Stimulated activated CD4-positive, alpha-beta T cell treated with anti-CD3 and anti-CD28 coated beads, Interleukin-2, amount 100 ng/mL, for 4 hours (primary cell): ENCODE data around the gene SRCAP.
A peak's percentile ranks its signal among the peaks of the same experiment; 100 is the strongest.
"Not testable (repeated sequence)": the region's sequence is repeated elsewhere in the genome, so short reads cannot be mapped to it uniquely, and the experiment has no call there.

Experiments used
- DNase-seq: peaks from one replicate; pipeline ENCODE4 v3.0.0-alpha.2; 2020; ENCODE audit warnings: low read depth

Gene SRCAP

GRCh38 chr16:30699615-30700099, 686 bp downstream of the SRCAP start:
- no peak for DNase-seq

- no peak for DNase-seq
Observed at GRCh38 chr16:30700491-30700890, 1.5 kb downstream of the SRCAP start.

GRCh38 chr16:30700971-30701370, 2.0 kb downstream of the SRCAP start:
- DNase-seq, result no peak

GRCh38 chr16:30703071-30703470, 4.1 kb downstream of the SRCAP start:
- DNase-seq, result not testable (repeated sequence)

- DNase-seq, result no peak
Observed at GRCh38 chr16:30703971-30704370, 5.0 kb downstream of the SRCAP start.

GRCh38 chr16:30706046-30706445, 7.1 kb downstream of the SRCAP start:
- DNase-seq, result no peak

GRCh38 chr16:30710971-30711370, 12.0 kb downstream of the SRCAP start:
- no peak for DNase-seq

GRCh38 chr16:30711712-30712111, 12.7 kb downstream of the SRCAP start:
- no peak for DNase-seq

- peak; percentile 24 for DNase-seq
Observed at GRCh38 chr16:30715750-30716445, 16.9 kb downstream of the SRCAP start.

GRCh38 chr16:30720086-30720485, 21.1 kb downstream of the SRCAP start:
- no peak for DNase-seq

GRCh38 chr16:30720694-30721093, 21.7 kb downstream of the SRCAP start:
- DNase-seq, result no peak

- DNase-seq, result no peak
Observed at GRCh38 chr16:30721167-30721566, 22.2 kb downstream of the SRCAP start.

GRCh38 chr16:30721606-30722005, 22.6 kb downstream of the SRCAP start:
- DNase-seq, result no peak

- DNase-seq, result no peak
Observed at GRCh38 chr16:30722443-30722842, 23.5 kb downstream of the SRCAP start.

- DNase-seq, result no peak
Observed at GRCh38 chr16:30722916-30723315, 23.9 kb downstream of the SRCAP start.

- DNase-seq, result no peak
Observed at GRCh38 chr16:30723725-30724355, 24.9 kb downstream of the SRCAP start.

- DNase-seq, result no peak
Observed at GRCh38 chr16:30724641-30725417, 25.9 kb downstream of the SRCAP start.

- DNase-seq, result no peak
Observed at GRCh38 chr16:30725418-30725792, 26.4 kb downstream of the SRCAP start.

- DNase-seq, result no peak
Observed at GRCh38 chr16:30728321-30728720, 29.4 kb downstream of the SRCAP start.

GRCh38 chr16:30728899-30729672, 30.1 kb downstream of the SRCAP start:
- no peak for DNase-seq

GRCh38 chr16:30731411-30731810, 32.4 kb downstream of the SRCAP start:
- no peak for DNase-seq
